ENCODE measurements around the gene CXCL14. TPM values are rescaled to one million over a fixed set of nuclear protein-coding genes. Genes with fewer than 3 reads are reported as not detected.

The CXCL14 gene
- total RNA-seq, 1 experiment from 2014 or later = not detected

DNA sequence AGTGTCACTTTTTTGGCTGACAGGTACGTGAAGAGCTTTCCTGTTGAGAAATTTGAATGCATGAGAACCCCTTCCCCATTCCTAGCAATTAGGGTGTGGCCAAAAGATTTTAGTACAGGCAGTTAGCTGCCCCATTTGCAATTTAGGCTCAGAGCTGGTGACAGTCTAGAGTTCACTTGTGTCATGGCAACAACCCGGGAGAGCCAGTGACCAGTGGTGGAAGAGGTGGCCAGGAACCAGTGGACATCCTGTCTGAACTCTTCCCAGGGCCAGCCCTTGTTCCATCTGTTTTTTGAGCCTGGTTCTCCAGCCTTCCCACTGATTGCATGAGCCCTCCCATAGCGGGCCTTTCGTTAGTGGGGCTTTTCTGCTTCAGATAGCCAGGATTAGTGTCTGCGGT is 40.5 kb downstream of the CXCL14 start:
- ChIA-PET POLR2A (no interaction called here), RAD21 (ENCODE audit: low non-redundant PET in 1 of 2, low total read pairs in 2 of 2, uncharacterized antibody in 2 of 2, unreplicated experiment in 2 of 2) (no interaction called here)
- peaks cover 4% of the 10 kb centered on the region; the same call in 1 of the 2 replicates for H3K27me3 ChIP-seq (ENCODE audit: insufficient read depth, low read length)

More for the DNA sequence above, 40.5 kb downstream of the CXCL14 start:
- TF ChIP-seq YY1 (IDR thresholded peaks at IDR 0.05; ENCODE audit: extremely low read depth, insufficient replicate concordance, low read depth, low read length) = no peak
- no peak for TF ChIP-seq CBX3 (IDR thresholded peaks at IDR 0.05; ENCODE audit: low read depth)
- TF ChIP-seq, protein P1, sequence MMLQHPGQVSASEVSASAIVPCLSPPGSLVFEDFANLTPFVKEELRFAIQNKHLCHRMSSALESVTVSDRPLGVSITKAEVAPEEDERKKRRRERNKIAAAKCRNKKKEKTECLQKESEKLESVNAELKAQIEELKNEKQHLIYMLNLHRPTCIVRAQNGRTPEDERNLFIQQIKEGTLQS (IDR thresholded peaks at IDR 0.05) = no peak
- no peak for TF ChIP-seq ZFX (IDR thresholded peaks at IDR 0.05)
- TF ChIP-seq POLR2AphosphoS5 (IDR thresholded peaks at IDR 0.05; ENCODE audit: low read depth, low read length) = no peak
- TF ChIP-seq POLR2A (IDR thresholded peaks at IDR 0.05; ENCODE audit: borderline replicate concordance, extremely low read depth, insufficient read depth, insufficient read length) = no peak
- TF ChIP-seq FOSL1 (IDR thresholded peaks at IDR 0.05; ENCODE audit: low read depth) = no peak
- no peak for TF ChIP-seq SRF (IDR thresholded peaks at IDR 0.05; ENCODE audit: low read depth)
- no peak for TF ChIP-seq JUND (IDR thresholded peaks at IDR 0.05)
- TF ChIP-seq, protein P2, sequence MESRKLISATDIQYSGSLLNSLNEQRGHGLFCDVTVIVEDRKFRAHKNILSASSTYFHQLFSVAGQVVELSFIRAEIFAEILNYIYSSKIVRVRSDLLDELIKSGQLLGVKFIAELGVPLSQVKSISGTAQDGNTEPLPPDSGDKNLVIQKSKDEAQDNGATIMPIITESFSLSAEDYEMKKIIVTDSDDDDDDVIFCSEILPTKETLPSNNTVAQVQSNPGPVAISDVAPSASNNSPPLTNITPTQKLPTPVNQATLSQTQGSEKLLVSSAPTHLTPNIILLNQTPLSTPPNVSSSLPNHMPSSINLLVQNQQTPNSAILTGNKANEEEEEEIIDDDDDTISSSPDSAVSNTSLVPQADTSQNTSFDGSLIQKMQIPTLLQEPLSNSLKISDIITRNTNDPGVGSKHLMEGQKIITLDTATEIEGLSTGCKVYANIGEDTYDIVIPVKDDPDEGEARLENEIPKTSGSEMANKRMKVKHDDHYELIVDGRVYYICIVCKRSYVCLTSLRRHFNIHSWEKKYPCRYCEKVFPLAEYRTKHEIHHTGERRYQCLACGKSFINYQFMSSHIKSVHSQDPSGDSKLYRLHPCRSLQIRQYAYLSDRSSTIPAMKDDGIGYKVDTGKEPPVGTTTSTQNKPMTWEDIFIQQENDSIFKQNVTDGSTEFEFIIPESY (IDR thresholded peaks at IDR 0.05; ENCODE audit: extremely low read depth, insufficient replicate concordance, low read length) = no peak
- TF ChIP-seq, protein P3, sequence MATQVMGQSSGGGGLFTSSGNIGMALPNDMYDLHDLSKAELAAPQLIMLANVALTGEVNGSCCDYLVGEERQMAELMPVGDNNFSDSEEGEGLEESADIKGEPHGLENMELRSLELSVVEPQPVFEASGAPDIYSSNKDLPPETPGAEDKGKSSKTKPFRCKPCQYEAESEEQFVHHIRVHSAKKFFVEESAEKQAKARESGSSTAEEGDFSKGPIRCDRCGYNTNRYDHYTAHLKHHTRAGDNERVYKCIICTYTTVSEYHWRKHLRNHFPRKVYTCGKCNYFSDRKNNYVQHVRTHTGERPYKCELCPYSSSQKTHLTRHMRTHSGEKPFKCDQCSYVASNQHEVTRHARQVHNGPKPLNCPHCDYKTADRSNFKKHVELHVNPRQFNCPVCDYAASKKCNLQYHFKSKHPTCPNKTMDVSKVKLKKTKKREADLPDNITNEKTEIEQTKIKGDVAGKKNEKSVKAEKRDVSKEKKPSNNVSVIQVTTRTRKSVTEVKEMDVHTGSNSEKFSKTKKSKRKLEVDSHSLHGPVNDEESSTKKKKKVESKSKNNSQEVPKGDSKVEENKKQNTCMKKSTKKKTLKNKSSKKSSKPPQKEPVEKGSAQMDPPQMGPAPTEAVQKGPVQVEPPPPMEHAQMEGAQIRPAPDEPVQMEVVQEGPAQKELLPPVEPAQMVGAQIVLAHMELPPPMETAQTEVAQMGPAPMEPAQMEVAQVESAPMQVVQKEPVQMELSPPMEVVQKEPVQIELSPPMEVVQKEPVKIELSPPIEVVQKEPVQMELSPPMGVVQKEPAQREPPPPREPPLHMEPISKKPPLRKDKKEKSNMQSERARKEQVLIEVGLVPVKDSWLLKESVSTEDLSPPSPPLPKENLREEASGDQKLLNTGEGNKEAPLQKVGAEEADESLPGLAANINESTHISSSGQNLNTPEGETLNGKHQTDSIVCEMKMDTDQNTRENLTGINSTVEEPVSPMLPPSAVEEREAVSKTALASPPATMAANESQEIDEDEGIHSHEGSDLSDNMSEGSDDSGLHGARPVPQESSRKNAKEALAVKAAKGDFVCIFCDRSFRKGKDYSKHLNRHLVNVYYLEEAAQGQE (IDR thresholded peaks at IDR 0.05; ENCODE audit: low read depth) = no peak
- no peak for TF ChIP-seq ELF1 (IDR thresholded peaks at IDR 0.05; ENCODE audit: borderline replicate concordance, low read depth)
- TF ChIP-seq RAD21 (IDR thresholded peaks at IDR 0.05; ENCODE audit: low read depth) = no peak
- TF ChIP-seq ZNF274 (IDR thresholded peaks at IDR 0.05; ENCODE audit: low read depth, low read length) = no peak
- TF ChIP-seq EGR1 (IDR thresholded peaks at IDR 0.05; ENCODE audit: low read depth) = no peak
- no peaks in the 10 kb centered on the region for H3K9me2 ChIP-seq (ENCODE audit: insufficient read depth)
- ATAC-seq = no peak
- no peak overlapping the region for H3K4me2 ChIP-seq (ENCODE audit: low read length)
- no TSS peak for BruUV-seq (replicated peaks)
- H3K4me1 ChIP-seq (ENCODE audit: control insufficient read depth in 1 of 2, insufficient read depth in 2 of 2, low read length in 2 of 2) = no peaks in the 10 kb centered on the region
- no peak for DNase-seq (ENCODE audit: low read depth, low spot score)
- no peaks in the 10 kb centered on the region for H3K36me3 ChIP-seq (ENCODE audit: control insufficient read depth in 1 of 2, insufficient read depth in 2 of 2, low read length in 2 of 2)
- H3K4me3 ChIP-seq (replicated peaks in 1 of 2; ENCODE audit: low read depth in 1 of 2, low read length in 2 of 2) = no peak overlapping the region
- H3K9me3 ChIP-seq (ENCODE audit: control insufficient read depth in 1 of 2, insufficient read depth in 1 of 2, low read depth in 1 of 2, low read length in 2 of 2) = no peaks in the 10 kb centered on the region
- H4K20me1 ChIP-seq (ENCODE audit: insufficient read depth) = no peaks in the 10 kb centered on the region
- H2AFZ ChIP-seq (ENCODE audit: low read depth, low read length, poor library complexity, severe bottlenecking) = no peak overlapping the region
- CTCF ChIA-PET = interaction anchor here (0.7 to 1.3 kb wide), 2 partner anchors 14 to 72 kb away, joined by 3 to 4 read pairs; no protein-coding TSS in a partner anchor
- no peak overlapping the region for H3K9ac ChIP-seq (ENCODE audit: low read length)
- no peaks in the 10 kb centered on the region for H3K79me2 ChIP-seq (ENCODE audit: insufficient read depth, low read length)
- intact Hi-C loops (cut with micrococcal nuclease) = no loop called here
- no peak overlapping the region for H3K27ac ChIP-seq (ENCODE audit: low read depth, low read length)
